Measurements from ENCODE around the gene SH3BP4. TPM values are rescaled to one million over a fixed set of nuclear protein-coding genes. Genes with fewer than 3 reads are reported as not detected.

SH3BP4 gene, protein sequence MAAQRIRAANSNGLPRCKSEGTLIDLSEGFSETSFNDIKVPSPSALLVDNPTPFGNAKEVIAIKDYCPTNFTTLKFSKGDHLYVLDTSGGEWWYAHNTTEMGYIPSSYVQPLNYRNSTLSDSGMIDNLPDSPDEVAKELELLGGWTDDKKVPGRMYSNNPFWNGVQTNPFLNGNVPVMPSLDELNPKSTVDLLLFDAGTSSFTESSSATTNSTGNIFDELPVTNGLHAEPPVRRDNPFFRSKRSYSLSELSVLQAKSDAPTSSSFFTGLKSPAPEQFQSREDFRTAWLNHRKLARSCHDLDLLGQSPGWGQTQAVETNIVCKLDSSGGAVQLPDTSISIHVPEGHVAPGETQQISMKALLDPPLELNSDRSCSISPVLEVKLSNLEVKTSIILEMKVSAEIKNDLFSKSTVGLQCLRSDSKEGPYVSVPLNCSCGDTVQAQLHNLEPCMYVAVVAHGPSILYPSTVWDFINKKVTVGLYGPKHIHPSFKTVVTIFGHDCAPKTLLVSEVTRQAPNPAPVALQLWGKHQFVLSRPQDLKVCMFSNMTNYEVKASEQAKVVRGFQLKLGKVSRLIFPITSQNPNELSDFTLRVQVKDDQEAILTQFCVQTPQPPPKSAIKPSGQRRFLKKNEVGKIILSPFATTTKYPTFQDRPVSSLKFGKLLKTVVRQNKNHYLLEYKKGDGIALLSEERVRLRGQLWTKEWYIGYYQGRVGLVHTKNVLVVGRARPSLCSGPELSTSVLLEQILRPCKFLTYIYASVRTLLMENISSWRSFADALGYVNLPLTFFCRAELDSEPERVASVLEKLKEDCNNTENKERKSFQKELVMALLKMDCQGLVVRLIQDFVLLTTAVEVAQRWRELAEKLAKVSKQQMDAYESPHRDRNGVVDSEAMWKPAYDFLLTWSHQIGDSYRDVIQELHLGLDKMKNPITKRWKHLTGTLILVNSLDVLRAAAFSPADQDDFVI
- polyA plus RNA-seq, result 27.7 TPM
- long read RNA-seq, donor 1, full-length matches to known transcripts, result 2 of 2 reads
- long read RNA-seq, donor 1, partial matches to known transcripts, result 0 of 2 reads
- long read RNA-seq, donor 1, other reads (novel, unspliced or antisense), result 0 of 2 reads
- long read RNA-seq, donor 2, full-length matches to known transcripts, result 6 of 6 reads
- long read RNA-seq, donor 2, partial matches to known transcripts, result 0 of 6 reads
- long read RNA-seq, donor 2, other reads (novel, unspliced or antisense), result 0 of 6 reads
- long read RNA-seq, donor 3, result 0 reads
- long read RNA-seq, donor 4, result 0 reads
- long read RNA-seq, donor 5, full-length matches to known transcripts, result 2 of 2 reads
- long read RNA-seq, donor 5, partial matches to known transcripts, result 0 of 2 reads
- long read RNA-seq, donor 5, other reads (novel, unspliced or antisense), result 0 of 2 reads
- long read RNA-seq, donor 6, full-length matches to known transcripts, result 5 of 5 reads
- long read RNA-seq, donor 6, partial matches to known transcripts, result 0 of 5 reads
- long read RNA-seq, donor 6, other reads (novel, unspliced or antisense), result 0 of 5 reads
- long read RNA-seq, donor 7, result 0 reads
- long read RNA-seq, donor 8, full-length matches to known transcripts, result 3 of 18 reads
- long read RNA-seq, donor 8, partial matches to known transcripts, result 15 of 18 reads
- long read RNA-seq, donor 8, other reads (novel, unspliced or antisense), result 0 of 18 reads
- long read RNA-seq, donor 9, full-length matches to known transcripts, result 2 of 29 reads
- long read RNA-seq, donor 9, partial matches to known transcripts, result 27 of 29 reads
- long read RNA-seq, donor 9, other reads (novel, unspliced or antisense), result 0 of 29 reads
- long read RNA-seq, donor 10, full-length matches to known transcripts, result 2 of 13 reads
- long read RNA-seq, donor 10, partial matches to known transcripts, result 11 of 13 reads
- long read RNA-seq, donor 10, other reads (novel, unspliced or antisense), result 0 of 13 reads
- long read RNA-seq, donor 11, full-length matches to known transcripts, result 4 of 4 reads
- long read RNA-seq, donor 11, partial matches to known transcripts, result 0 of 4 reads
- long read RNA-seq, donor 11, other reads (novel, unspliced or antisense), result 0 of 4 reads

DNA sequence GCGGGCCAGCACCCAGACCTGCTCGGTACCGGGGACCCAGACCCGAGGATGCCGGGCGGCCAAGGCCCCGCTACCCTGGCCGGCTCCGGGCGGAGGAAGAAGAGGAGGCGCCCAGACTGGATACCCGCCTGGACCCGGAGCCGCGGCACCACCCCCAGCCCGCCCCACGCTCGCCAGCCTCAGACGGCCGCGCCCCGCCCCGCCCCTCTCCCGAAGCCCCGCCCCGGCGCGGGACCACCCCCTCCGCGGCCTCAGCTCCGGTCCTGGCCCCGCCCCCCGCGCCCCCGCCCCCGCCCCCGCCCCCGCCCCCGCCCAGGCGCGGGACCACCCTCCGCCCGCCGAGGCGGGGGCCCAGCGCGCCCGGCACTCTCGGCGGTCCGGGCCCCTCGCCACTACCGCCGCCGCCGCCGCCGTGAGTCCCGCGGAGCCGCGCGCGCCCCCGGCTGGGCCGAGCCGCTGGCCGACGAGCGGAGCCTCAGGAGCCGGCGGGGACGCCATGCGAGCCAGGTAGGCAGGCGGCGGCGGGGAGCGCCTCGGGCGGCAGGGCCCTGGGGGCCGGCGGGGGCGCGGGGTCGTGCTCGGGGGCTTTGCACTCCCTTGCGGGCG is at the start of gene SH3BP4:
Gene SH3BP4, plus strand, starts transcription at position 354 of the 606 bp plus-strand sequence. CDS start 82,986 bp downstream, outside the sequence.
- H3K4me3 ChIP-seq (ENCODE audit: low read length), result peak within 1 kb of the TSS; percentile 83
- peaks cover 34% of the 10 kb centered on the region for H3K4me1 ChIP-seq (ENCODE audit: control insufficient read depth, insufficient read depth, low read length)
- peak within 1 kb of the TSS; percentile 68 for H3K27ac ChIP-seq (ENCODE audit: low read length)
- no CpG with 5 or more reads among the region's 88 CpGs for WGBS (ENCODE audit: insufficient coverage, low lambda C conversion rate)
- H3K27me3 ChIP-seq (ENCODE audit: control insufficient read depth, insufficient read depth, low read length), result peaks cover 4% of the 10 kb centered on the region
- H3K36me3 ChIP-seq (ENCODE audit: control insufficient read depth, insufficient read depth, low read length), result no peaks in the 10 kb centered on the region
- no peaks in the 10 kb centered on the region for H3K9me3 ChIP-seq (ENCODE audit: control insufficient read depth, low read depth, low read length)
- DNase-seq, result peak; percentile 50 to 72

DNA sequence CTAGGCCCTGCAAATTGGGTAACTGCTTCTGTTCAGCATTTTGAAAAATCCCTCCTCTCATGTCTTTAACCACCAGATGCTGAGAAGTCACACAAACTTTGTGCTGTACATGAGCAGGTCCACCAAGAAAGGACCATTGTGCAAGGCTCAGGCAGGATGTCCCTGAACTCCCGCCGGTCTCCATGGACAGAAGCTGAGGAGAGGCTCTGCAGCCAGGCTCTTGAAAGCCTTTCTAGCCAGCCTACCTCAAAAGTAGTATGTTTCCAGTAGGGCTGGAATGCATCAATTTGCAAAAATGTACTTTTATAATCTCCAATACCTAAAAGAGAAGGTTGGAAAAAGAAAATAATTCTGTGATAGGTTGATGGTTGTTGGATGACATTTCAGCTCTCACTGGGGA is 47.0 kb upstream of the SH3BP4 start:
- H3K27ac ChIP-seq (ENCODE audit: low read length), result no peak overlapping the region
- no peak for DNase-seq
- WGBS (ENCODE audit: insufficient coverage, low lambda C conversion rate), result no CpG with 5 or more reads among the region's 2 CpGs
- no peaks in the 10 kb centered on the region for H3K4me1 ChIP-seq (ENCODE audit: control insufficient read depth, insufficient read depth, low read length)
- no peaks in the 10 kb centered on the region for H3K36me3 ChIP-seq (ENCODE audit: control insufficient read depth, insufficient read depth, low read length)
- H3K9me3 ChIP-seq (ENCODE audit: control insufficient read depth, low read depth, low read length), result no peaks in the 10 kb centered on the region
- H3K27me3 ChIP-seq (ENCODE audit: control insufficient read depth, insufficient read depth, low read length), result no peaks in the 10 kb centered on the region
- H3K4me3 ChIP-seq (ENCODE audit: low read length), result no peak overlapping the region

DNA sequence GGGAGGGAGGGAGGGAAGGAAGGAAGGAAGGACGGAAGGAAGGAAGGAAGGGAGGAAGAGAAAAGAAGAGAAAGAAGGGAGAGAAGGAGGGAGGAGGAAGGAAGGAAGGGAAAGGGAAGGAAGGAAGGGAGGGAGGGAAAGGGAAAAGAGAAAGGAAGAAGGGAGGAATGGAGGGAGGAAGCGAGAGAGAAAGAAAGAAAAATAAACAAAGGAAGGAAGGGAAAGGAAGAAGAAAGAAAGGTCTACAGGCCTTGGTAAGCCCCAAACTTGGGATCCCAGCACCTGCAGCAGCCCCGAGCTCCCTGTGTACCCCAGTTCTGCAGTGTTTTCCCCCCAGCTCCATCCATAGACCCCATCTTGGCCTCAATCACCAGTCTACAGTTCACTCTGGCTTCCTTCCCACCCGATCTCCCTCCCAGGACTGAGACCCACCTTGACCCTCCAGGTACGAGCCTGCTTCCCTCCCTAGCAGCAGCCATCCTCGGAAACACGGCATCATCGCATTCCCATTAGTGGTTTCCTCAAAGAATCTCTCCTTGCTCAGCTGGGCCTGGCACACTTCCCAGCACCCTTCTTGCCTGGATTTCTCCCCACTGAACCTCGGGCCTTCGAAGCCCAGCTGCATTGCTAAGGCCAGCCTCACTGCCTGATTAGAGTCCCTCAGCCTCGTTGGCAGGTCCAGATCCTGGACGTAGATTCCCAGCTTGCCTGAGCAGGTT is 46.1 kb upstream of the SH3BP4 start:
- Histone ChIP-seq H3K4me1 (ENCODE audit: control insufficient read depth, insufficient read depth, low read length) (no peaks in the 10 kb centered on the region), H3K27ac (ENCODE audit: low read length) (no peak overlapping the region), H3K9me3 (ENCODE audit: control insufficient read depth, low read depth, low read length) (no peaks in the 10 kb centered on the region), H3K36me3 (ENCODE audit: control insufficient read depth, insufficient read depth, low read length) (no peaks in the 10 kb centered on the region), H3K4me3 (ENCODE audit: low read length) (no peak overlapping the region), H3K27me3 (ENCODE audit: control insufficient read depth, insufficient read depth, low read length) (no peaks in the 10 kb centered on the region)
- no peak for DNase-seq
- 85% methylated on average over 2 of the region's 12 CpGs for WGBS (ENCODE audit: insufficient coverage, low lambda C conversion rate)

DNA sequence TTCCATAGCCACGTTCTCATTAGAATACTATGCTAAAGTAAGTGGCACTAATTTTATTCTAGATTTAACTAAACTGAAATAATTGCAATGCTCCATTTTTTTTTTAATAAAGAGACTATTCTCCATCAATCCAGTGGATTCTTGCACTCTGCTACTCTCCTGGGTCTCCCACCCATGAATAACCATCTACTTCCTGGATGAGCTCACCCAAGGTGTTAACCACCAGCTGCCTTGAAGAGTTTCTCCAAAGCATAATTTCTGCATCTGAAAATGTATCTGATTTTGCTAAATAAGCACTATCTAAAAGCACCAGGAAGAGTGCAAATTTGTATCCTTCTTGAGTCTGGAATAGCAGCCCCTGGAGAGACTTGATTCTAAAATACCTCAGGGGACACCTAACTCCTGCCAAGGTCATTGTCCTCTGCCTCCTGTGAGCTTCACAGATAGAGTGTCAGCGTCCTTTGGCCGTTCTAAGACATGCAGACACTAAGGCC is 41.6 kb upstream of the SH3BP4 start:
- no CpG with 5 or more reads among the region's 3 CpGs for WGBS (ENCODE audit: insufficient coverage, low lambda C conversion rate)
- Histone ChIP-seq H3K9me3 (ENCODE audit: control insufficient read depth, low read depth, low read length) (no peaks in the 10 kb centered on the region), H3K36me3 (ENCODE audit: control insufficient read depth, insufficient read depth, low read length) (no peaks in the 10 kb centered on the region), H3K4me3 (ENCODE audit: low read length) (no peak overlapping the region), H3K4me1 (ENCODE audit: control insufficient read depth, insufficient read depth, low read length) (peaks cover 25% of the 10 kb centered on the region), H3K27me3 (ENCODE audit: control insufficient read depth, insufficient read depth, low read length) (no peaks in the 10 kb centered on the region), H3K27ac (ENCODE audit: low read length) (no peak overlapping the region)
- no peak for DNase-seq

DNA sequence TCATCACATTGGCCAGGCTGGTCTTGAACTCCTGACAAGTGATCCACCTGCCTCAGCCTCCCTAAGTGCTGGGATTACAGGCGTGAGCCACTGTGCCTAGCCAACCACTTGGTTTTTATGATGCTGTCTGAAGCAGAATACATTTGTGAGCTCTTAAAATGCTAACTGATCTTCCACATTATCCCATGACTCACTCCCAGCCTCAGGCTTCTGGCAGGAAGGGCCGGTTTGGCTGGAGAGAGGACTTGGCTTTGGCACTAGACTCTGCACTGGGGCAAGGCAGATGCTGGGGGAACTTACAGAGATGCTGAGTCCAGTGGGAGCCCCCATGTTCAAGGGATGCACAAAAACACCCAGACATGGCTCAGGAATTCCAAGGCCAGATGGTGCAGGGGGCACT is 40.5 kb upstream of the SH3BP4 start:
- no peak overlapping the region for H3K27ac ChIP-seq (ENCODE audit: low read length)
- H3K4me1 ChIP-seq (ENCODE audit: control insufficient read depth, insufficient read depth, low read length), result peaks cover 25% of the 10 kb centered on the region
- WGBS (ENCODE audit: insufficient coverage, low lambda C conversion rate), result no CpG with 5 or more reads among the region's 2 CpGs
- no peaks in the 10 kb centered on the region for H3K27me3 ChIP-seq (ENCODE audit: control insufficient read depth, insufficient read depth, low read length)
- no peaks in the 10 kb centered on the region for H3K9me3 ChIP-seq (ENCODE audit: control insufficient read depth, low read depth, low read length)
- no peak for DNase-seq
- no peak overlapping the region for H3K4me3 ChIP-seq (ENCODE audit: low read length)
- no peaks in the 10 kb centered on the region for H3K36me3 ChIP-seq (ENCODE audit: control insufficient read depth, insufficient read depth, low read length)

DNA sequence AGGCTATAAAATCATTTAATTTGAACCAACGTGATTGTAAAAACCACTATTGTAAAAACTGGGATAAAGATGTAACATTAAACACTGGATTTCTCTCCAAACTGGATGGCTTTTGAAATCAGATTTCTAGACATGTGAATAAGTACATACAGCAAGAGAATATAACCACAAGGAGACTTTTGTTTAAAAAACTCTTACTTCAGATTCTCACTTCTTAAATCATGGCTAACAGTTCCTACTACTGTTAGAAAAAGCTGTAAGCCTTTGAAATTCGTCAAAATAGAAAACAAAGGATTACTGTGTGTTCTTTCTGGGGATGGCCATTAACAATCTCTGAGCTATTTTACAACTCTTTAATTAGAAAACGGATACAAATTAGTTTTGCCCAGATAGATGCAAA is 39.4 kb upstream of the SH3BP4 start:
- Histone ChIP-seq H3K27ac (ENCODE audit: low read length) (peak overlapping the region; percentile 81), H3K36me3 (ENCODE audit: control insufficient read depth, insufficient read depth, low read length) (no peaks in the 10 kb centered on the region), H3K4me1 (ENCODE audit: control insufficient read depth, insufficient read depth, low read length) (peaks cover 32% of the 10 kb centered on the region), H3K9me3 (ENCODE audit: control insufficient read depth, low read depth, low read length) (no peaks in the 10 kb centered on the region), H3K27me3 (ENCODE audit: control insufficient read depth, insufficient read depth, low read length) (no peaks in the 10 kb centered on the region), H3K4me3 (ENCODE audit: low read length) (no peak overlapping the region)
- 83% methylated on average over 1 of the region's 3 CpGs for WGBS (ENCODE audit: insufficient coverage, low lambda C conversion rate)
- DNase-seq, result no peak

DNA sequence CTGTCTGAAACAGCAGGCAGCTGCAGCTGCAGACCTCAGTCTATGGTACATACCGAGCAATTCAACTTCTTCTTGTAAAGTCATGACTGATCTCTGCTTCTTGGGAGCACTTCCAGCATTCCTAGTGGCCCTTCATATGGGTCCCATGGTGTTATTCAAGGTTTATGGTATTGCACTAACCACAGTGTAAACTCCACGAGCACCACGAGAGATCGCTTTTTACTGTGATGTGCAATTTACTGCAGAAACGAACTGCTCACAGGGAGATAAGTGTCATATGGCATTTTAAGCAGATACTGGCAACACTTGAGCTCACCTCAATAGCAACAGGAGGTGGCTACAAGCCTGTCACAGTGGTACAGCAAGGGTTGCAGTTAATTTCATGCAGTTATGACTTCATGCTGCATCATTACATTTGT is 38.6 kb upstream of the SH3BP4 start:
- H3K4me3 ChIP-seq (ENCODE audit: low read length), result no peak overlapping the region
- peak; percentile 69 to 86 for DNase-seq
- H3K9me3 ChIP-seq (ENCODE audit: control insufficient read depth, low read depth, low read length), result no peaks in the 10 kb centered on the region
- H3K4me1 ChIP-seq (ENCODE audit: control insufficient read depth, insufficient read depth, low read length), result peaks cover 32% of the 10 kb centered on the region
- no CpG with 5 or more reads among the region's 5 CpGs for WGBS (ENCODE audit: insufficient coverage, low lambda C conversion rate)
- H3K36me3 ChIP-seq (ENCODE audit: control insufficient read depth, insufficient read depth, low read length), result no peaks in the 10 kb centered on the region
- peak overlapping the region; percentile 81 for H3K27ac ChIP-seq (ENCODE audit: low read length)
- no peaks in the 10 kb centered on the region for H3K27me3 ChIP-seq (ENCODE audit: control insufficient read depth, insufficient read depth, low read length)

DNA sequence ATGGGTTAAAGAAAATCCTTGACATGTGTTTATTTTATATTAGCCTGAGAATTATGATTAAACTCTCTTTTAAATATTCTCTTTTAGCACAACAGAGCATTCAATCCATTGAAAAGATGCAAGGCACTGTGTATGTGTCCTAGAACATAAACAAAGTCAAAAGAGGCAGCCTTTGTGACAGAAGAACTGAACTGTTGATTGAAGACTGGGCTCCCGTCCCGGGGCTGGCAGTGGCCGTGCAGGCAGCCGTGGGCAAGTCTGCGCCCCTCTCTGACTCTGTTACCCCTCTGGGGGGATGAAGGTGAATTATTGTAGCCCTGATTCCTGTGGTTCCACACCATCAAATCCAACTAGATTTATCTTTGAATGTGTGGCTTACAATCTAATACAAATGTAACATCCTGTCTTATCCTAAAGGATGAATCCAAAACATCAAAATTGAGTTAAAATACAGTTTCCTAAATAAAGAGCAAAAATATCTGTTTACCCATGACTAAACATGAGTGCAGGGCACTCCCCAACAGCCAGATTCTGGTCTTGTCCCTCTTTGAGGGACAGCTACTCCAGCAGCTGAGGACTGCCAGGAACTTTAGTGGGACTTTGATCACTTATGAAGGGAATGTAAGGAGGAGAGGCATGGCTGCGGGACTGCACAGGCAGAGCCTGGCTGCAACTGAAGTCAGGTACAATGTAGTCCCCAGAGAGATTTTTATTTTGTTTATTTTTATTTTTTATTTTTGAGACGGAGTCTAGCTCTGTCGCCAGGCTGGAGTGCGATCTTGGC is 37.3 kb upstream of the SH3BP4 start:
- Histone ChIP-seq H3K27ac (ENCODE audit: low read length) (peak overlapping the region; percentile 75), H3K36me3 (ENCODE audit: control insufficient read depth, insufficient read depth, low read length) (no peaks in the 10 kb centered on the region), H3K4me3 (ENCODE audit: low read length) (no peak overlapping the region), H3K27me3 (ENCODE audit: control insufficient read depth, insufficient read depth, low read length) (no peaks in the 10 kb centered on the region), H3K4me1 (ENCODE audit: control insufficient read depth, insufficient read depth, low read length) (peaks cover 32% of the 10 kb centered on the region), H3K9me3 (ENCODE audit: control insufficient read depth, low read depth, low read length) (no peaks in the 10 kb centered on the region)
- WGBS (ENCODE audit: insufficient coverage, low lambda C conversion rate), result no CpG with 5 or more reads among the region's 9 CpGs
- peak; percentile 43 to 56 for DNase-seq
